Kidney epithelial cell (primary cell): ENCODE results near the gene SCYL1. TPM values are rescaled to one million over a fixed set of nuclear protein-coding genes. Genes with fewer than 3 reads are reported as not detected.
A peak's percentile ranks its signal among the peaks of the same experiment; 100 is the strongest.
"Not testable (repeated sequence)": the region's sequence is repeated elsewhere in the genome, so short reads cannot be mapped to it uniquely, and the experiment has no call there.

Experiments
- DNase-seq: peaks from one replicate; pipeline ENCODE4 v3.0.0-alpha.2; 2010; ENCODE audit warnings: low read depth
- H3K27me3 ChIP-seq: 2 replicates; pipeline ENCODE4 v1.6.0; 2011; ENCODE audit warnings: low read length; ENCODE audit not compliant: control insufficient read depth, insufficient read depth
- H3K36me3 ChIP-seq: 2 replicates; pipeline ENCODE4 v1.5.1; 2011; ENCODE audit warnings: low read length; ENCODE audit not compliant: control insufficient read depth, insufficient read depth
- H3K4me3 ChIP-seq: 2 replicates; pipeline ENCODE4 v1.5.1; 2011; ENCODE audit warnings: low read depth, mild to moderate bottlenecking, control low read depth, low read length
- CTCF ChIP-seq: IDR thresholded peaks from 2 replicates; pipeline ENCODE4 v1.5.1; 2011; ENCODE audit warnings: mild to moderate bottlenecking, moderate library complexity, low read length, control low read depth, inconsistent platforms; ENCODE audit not compliant: insufficient read depth, poor library complexity, severe bottlenecking
- total RNA-seq: library from RNA; depleted of rRNA; stranded (reverse); fragments of >200 nt; gene quantifications from 2 replicates; pipeline ENCODE4 v1.2.3, GENCODE V29; 2015

Gene SCYL1
- total RNA-seq, 1 donor from 2014 or later, result 121 TPM

- DNase-seq, result no peak
- peak overlapping the region; percentile 84 for H3K4me3 ChIP-seq
- H3K36me3 ChIP-seq, result peaks cover 9% of the 10 kb centered on the region
- no peak for TF ChIP-seq CTCF
- no peaks in the 10 kb centered on the region for H3K27me3 ChIP-seq
These were observed 20.8 kb upstream of the SCYL1 start for GRCh38 chr11:65503949-65504673.

GRCh38 chr11:65504674-65505465 lies 20.0 kb upstream of the SCYL1 start:
- TF ChIP-seq CTCF, result no peak
- Histone ChIP-seq H3K4me3 (peak overlapping the region; percentile 84), H3K27me3 (no peaks in the 10 kb centered on the region), H3K36me3 (peaks cover 9% of the 10 kb centered on the region)
- no peak for DNase-seq

DNA sequence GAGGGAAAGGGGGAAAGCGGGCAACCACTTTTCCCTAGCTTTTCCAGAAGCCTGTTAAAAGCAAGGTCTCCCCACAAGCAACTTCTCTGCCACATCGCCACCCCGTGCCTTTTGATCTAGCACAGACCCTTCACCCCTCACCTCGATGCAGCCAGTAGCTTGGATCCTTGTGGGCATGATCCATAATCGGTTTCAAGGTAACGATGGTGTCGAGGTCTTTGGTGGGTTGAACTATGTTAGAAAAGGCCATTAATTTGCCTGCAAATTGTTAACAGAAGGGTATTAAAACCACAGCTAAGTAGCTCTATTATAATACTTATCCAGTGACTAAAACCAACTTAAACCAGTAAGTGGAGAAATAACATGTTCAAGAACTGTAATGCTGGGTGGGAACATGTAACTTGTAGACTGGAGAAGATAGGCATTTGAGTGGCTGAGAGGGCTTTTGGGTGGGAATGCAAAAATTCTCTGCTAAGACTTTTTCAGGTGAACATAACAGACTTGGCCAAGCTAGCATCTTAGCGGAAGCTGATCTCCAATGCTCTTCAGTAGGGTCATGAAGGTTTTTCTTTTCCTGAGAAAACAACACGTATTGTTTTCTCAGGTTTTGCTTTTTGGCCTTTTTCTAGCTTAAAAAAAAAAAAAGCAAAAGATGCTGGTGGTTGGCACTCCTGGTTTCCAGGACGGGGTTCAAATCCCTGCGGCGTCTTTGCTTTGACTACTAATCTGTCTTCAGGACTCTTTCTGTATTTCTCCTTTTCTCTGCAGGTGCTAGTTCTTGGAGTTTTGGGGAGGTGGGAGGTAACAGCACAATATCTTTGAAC lies 19.2 kb upstream of the SCYL1 start:
- no peak for DNase-seq
- H3K36me3 ChIP-seq, result peaks cover 9% of the 10 kb centered on the region
- H3K4me3 ChIP-seq, result peak overlapping the region; percentile 84
- no peak for TF ChIP-seq CTCF
- no peaks in the 10 kb centered on the region for H3K27me3 ChIP-seq

DNA sequence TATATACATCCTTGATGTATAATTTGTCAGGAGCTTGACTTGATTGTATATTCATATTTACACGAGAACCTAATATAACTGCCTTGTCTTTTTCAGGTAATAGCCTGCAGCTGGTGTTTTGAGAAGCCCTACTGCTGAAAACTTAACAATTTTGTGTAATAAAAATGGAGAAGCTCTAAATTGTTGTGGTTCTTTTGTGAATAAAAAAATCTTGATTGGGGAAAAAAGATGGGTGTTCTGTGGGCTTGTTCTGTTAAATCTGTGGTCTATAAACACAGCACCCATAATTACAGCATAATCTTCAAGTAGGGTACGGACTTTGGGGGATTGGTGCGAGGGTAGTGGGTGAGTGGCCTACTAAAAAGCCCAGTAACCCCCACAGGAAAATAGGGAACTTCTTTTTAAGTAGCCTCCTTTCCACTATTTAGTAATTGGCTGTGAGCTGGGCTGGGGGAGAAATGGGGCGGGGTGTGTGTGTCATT lies 18.6 kb upstream of the SCYL1 start:
- DNase-seq, result no peak
- Histone ChIP-seq H3K36me3 (peaks cover 9% of the 10 kb centered on the region), H3K4me3 (peak overlapping the region; percentile 84), H3K27me3 (no peaks in the 10 kb centered on the region)
- no peak for TF ChIP-seq CTCF

GRCh38 chr11:65506772-65507505 lies 17.9 kb upstream of the SCYL1 start:
- no peak for TF ChIP-seq CTCF
- no peak for DNase-seq
- H3K4me3 ChIP-seq, result peak overlapping the region; percentile 84

DNA sequence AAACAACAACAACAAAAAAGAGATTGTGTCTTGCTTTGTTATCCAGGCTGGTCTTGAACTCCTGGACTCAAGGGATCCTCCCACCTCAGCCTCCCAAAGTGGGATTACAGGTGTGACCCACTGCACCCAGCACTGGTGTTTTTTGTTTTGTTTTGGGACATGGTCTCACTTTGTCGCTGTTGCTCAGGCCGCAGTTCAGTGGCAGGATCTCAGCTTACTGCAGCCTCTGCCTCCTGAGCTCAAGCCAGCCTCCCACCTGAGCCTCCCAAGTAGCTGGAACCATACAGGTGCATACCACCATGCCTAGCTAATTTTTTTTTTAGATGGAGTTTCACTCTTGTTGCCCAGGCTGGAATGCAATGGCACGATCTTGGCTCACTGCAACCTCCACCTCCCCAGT lies 12.6 kb upstream of the SCYL1 start:
- H3K4me3 ChIP-seq, DNase-seq, H3K27me3 ChIP-seq, H3K36me3 ChIP-seq: not testable (repeated sequence)

More at GRCh38 chr11:65506772-65507505, 17.9 kb upstream of the SCYL1 start:
- Histone ChIP-seq H3K36me3 (peaks cover 9% of the 10 kb centered on the region), H3K27me3 (no peaks in the 10 kb centered on the region)
